Peyer's patch (tissue), 4 donors: Measurements from ENCODE around the gene SLC39A11. TPM values are rescaled to one million over a fixed set of nuclear protein-coding genes. Genes with fewer than 3 reads are reported as not detected.

Source experiments
- DNase-seq, 3 donors: peaks; one replicate each; pipeline ENCODE4 v3.0.0-alpha.2; 2017 to 2019
- H3K27ac ChIP-seq, 4 donors: fragments of 200-600 bp; sonication (generic); one replicate each; pipeline ENCODE4 v1.5.1; 2016 to 2019
- H3K27me3 ChIP-seq, 2 donors: fragments of 200-600 bp; sonication (generic); one replicate each; pipeline ENCODE4 v1.5.1; 2019
- H3K36me3 ChIP-seq, 3 donors: fragments of 200-600 bp; sonication (generic); one replicate each; pipeline ENCODE4 v1.5.1; 2016 to 2019
- H3K4me1 ChIP-seq, 4 donors: fragments of 200-600 bp; sonication (generic); one replicate each; pipeline ENCODE4 v1.5.1; 2016 to 2019
- H3K4me3 ChIP-seq, 4 donors: fragments of 200-600 bp; sonication (generic); 1 replicate in 3 of 4; 2 replicates in 1 of 4; pipeline ENCODE4 v1.5.1; 2016 to 2019; ENCODE audit warnings: mild to moderate bottlenecking in 1 of 4
- H3K9me3 ChIP-seq, 4 donors: fragments of 200-600 bp; sonication (generic); one replicate each; pipeline ENCODE4 v1.5.1; 2016 to 2019; ENCODE audit warnings: mild to moderate bottlenecking in 1 of 4
- CTCF ChIP-seq, 6 experiments: fragments of 450-650 bp in 4 of 6; fragments of 200-600 bp in 2 of 6; sonication (generic) in 1 of 6; IDR thresholded peaks; one replicate each; pipeline ENCODE4 v1.5.1; 2017 to 2019; ENCODE audit warnings: antibody characterized with exemption in 6 of 6, mild to moderate bottlenecking in 3 of 6, moderate library complexity in 1 of 6
- POLR2A ChIP-seq, 2 donors: fragments of 450-650 bp; IDR thresholded peaks; one replicate each; pipeline ENCODE4 v1.5.1; 2017; ENCODE audit warnings: antibody characterized with exemption in 2 of 2, mild to moderate bottlenecking in 2 of 2, moderate library complexity in 2 of 2
- total RNA-seq, 4 donors: library from RNA; depleted of rRNA; stranded (reverse); fragments of >200 nt; gene quantifications; one replicate each; pipeline ENCODE4 v1.1.0, GENCODE V29; 2016

The SLC39A11 gene
- total RNA-seq, 4 donors from 2014 or later, result 39.9 to 91.6 (median 45.7) TPM

GRCh38 chr17:72928454-72929136 lies 163.9 kb downstream of the SLC39A11 start:
- Histone ChIP-seq H3K9me3 (no peaks in the 10 kb centered on the region), H3K27ac (peak overlapping the region in 1 of 4 donors; percentile 60), H3K4me3 (no peak overlapping the region), H3K4me1 (peaks cover 0 to 5% (median 1%) of the 10 kb centered on the region in 4 donors), H3K27me3 (no peaks in the 10 kb centered on the region), H3K36me3 (no peaks in the 10 kb centered on the region)
- TF ChIP-seq CTCF (IDR thresholded peaks at IDR 0.05) (no peak), POLR2A (IDR thresholded peaks at IDR 0.05) (no peak)
- DNase-seq, result peak in 1 of 3 donors; percentile 60

GRCh38 chr17:72927760-72928159 lies 164.7 kb downstream of the SLC39A11 start:
- H3K36me3 ChIP-seq, result no peaks in the 10 kb centered on the region
- no peaks in the 10 kb centered on the region for H3K27me3 ChIP-seq
- no peaks in the 10 kb centered on the region for H3K9me3 ChIP-seq
- DNase-seq, result no peak
- peaks cover 0 to 5% (median 1%) of the 10 kb centered on the region in 4 donors for H3K4me1 ChIP-seq
- H3K27ac ChIP-seq, result no peak overlapping the region
- no peak overlapping the region for H3K4me3 ChIP-seq
- TF ChIP-seq POLR2A (IDR thresholded peaks at IDR 0.05) (no peak), CTCF (IDR thresholded peaks at IDR 0.05) (no peak)

GRCh38 chr17:72927146-72927545 lies 165.3 kb downstream of the SLC39A11 start:
- peaks cover 0 to 5% (median 1%) of the 10 kb centered on the region in 4 donors for H3K4me1 ChIP-seq
- no peak overlapping the region for H3K27ac ChIP-seq
- H3K9me3 ChIP-seq, result no peaks in the 10 kb centered on the region
- TF ChIP-seq CTCF (IDR thresholded peaks at IDR 0.05), result no peak
- TF ChIP-seq POLR2A (IDR thresholded peaks at IDR 0.05), result no peak
- H3K4me3 ChIP-seq, result no peak overlapping the region
- no peaks in the 10 kb centered on the region for H3K27me3 ChIP-seq
- no peaks in the 10 kb centered on the region for H3K36me3 ChIP-seq
- DNase-seq, result no peak

- H3K36me3 ChIP-seq, result no peaks in the 10 kb centered on the region
- H3K4me3 ChIP-seq, result no peak overlapping the region
- H3K27me3 ChIP-seq, result no peaks in the 10 kb centered on the region
- H3K4me1 ChIP-seq, result peaks cover 0 to 5% (median 1%) of the 10 kb centered on the region in 4 donors
- no peak for DNase-seq
- H3K27ac ChIP-seq, result no peak overlapping the region
- no peaks in the 10 kb centered on the region for H3K9me3 ChIP-seq
- TF ChIP-seq CTCF (IDR thresholded peaks at IDR 0.05) (no peak), POLR2A (IDR thresholded peaks at IDR 0.05) (no peak)
These were observed 166.3 kb downstream of the SLC39A11 start for GRCh38 chr17:72926171-72926570.

- H3K9me3 ChIP-seq, result no peaks in the 10 kb centered on the region
- no peak overlapping the region for H3K27ac ChIP-seq
- no peaks in the 10 kb centered on the region for H3K27me3 ChIP-seq
- no peaks in the 10 kb centered on the region for H3K36me3 ChIP-seq
- TF ChIP-seq POLR2A (IDR thresholded peaks at IDR 0.05) (no peak), CTCF (IDR thresholded peaks at IDR 0.05) (no peak)
- no peak overlapping the region for H3K4me3 ChIP-seq
- DNase-seq, result no peak
- peaks cover 0 to 5% (median 1%) of the 10 kb centered on the region in 4 donors for H3K4me1 ChIP-seq
These were observed 168.3 kb downstream of the SLC39A11 start for GRCh38 chr17:72924196-72924595.
